ENCODE data around the gene SLC25A44. TPM values are rescaled to one million over a fixed set of nuclear protein-coding genes. Genes with fewer than 3 reads are reported as not detected.

The SLC25A44 gene, protein sequence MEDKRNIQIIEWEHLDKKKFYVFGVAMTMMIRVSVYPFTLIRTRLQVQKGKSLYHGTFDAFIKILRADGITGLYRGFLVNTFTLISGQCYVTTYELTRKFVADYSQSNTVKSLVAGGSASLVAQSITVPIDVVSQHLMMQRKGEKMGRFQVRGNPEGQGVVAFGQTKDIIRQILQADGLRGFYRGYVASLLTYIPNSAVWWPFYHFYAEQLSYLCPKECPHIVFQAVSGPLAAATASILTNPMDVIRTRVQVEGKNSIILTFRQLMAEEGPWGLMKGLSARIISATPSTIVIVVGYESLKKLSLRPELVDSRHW
- total RNA-seq = 17.6 and 20.6 TPM in 2 replicates

GRCh38 chr1:156193488-156194299 lies at the start of gene SLC25A44:
TSS of gene SLC25A44 (plus strand) at chr1:156194104. CDS start at chr1:156199848, 5,744 bp downstream.

DNA sequence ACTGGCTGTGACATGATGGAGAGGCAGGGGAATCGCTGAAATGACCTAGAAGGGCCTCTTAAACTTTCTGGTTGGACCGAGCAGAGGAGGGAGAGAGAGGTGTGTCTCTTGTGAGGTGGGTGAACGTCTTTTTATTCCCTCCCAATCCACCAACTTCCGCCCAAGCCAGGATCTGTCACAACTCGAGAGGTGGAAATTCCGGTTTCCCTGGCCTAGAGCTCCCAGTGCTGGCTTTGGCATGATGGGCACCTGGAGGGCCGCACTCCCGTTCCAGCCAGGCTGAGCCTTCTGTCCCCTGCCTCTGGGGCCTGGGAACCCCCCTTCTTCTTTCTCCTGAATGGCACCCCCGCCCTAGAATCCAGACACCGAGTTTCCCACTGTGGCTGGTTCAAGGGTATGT lies 40.5 kb upstream of the SLC25A44 start, which contains the start of gene SEMA4A:
SEMA4A (plus strand) TSS at position 224 of the 400 bp plus-strand sequence. CDS start 994 bp downstream, outside the sequence.

GRCh38 chr1:156212833-156213643 lies 19.1 kb downstream of the SLC25A44 start, which contains the start of gene PMF1:
TSS of gene PMF1 (plus strand) at chr1:156213007. CDS start at chr1:156213016, 9 bp downstream.

DNA sequence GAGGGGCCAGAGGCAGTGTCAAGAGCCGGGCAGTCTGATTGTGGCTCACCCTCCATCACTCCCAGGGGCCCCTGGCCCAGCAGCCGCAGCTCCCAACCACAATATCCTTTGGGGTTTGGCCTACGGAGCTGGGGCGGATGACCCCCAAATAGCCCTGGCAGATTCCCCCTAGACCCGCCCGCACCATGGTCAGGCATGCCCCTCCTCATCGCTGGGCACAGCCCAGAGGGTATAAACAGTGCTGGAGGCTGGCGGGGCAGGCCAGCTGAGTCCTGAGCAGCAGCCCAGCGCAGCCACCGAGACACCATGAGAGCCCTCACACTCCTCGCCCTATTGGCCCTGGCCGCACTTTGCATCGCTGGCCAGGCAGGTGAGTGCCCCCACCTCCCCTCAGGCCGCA lies 48.0 kb downstream of the SLC25A44 start, which contains the start of gene BGLAP:
BGLAP (plus strand) TSS at position 259 of the 400 bp plus-strand sequence; CDS start at position 307, 48 bp downstream.

DNA sequence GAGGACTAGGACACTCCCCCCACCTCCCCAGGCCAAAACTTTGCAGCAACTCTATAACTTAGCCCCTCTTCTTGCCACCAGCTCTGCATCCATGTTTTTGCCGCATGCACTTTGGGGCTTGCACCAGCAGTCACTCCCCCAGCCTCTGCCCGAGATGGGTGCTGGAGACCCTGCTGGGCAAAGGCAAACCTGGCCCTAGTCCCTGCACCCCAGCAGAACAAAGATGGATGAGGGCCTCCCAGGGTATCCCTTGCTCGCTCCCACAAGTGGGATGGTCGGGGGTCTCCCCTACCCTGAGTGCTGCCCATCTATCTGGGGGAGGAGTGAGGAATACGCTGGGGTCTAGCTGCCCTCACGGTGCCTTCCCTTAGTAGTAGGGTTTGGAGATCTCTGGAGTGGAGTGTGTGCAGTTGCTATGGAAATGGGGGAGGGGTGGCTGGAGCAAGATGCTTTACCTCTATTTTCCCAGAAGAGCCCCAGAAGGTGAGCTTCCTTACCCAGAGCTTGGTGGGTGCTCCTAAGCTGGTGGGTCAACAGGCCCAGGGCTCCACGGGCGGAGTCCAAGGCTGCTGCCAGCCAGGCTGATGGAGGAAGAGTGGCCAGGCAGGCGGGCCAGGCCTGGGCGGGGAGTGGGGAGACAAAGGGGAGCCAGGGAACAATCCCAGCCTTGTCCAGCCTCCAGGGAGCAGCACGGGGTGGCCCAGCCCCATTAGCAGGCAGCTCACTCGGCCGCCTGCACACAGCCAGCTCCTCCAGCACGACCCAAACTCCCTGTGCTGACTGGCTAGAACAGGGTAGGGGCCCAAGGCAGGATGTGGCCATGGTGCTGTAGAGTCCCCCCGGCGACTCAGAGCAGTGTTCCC lies 53.8 kb downstream of the SLC25A44 start, which contains the start of gene PAQR6:
PAQR6 (minus strand) TSS at position 597 of the 863 bp plus-strand sequence. CDS start 1,325 bp downstream, outside the sequence.

Small RNAs within 50 kb of the gene (small RNA-seq; reads per million reads assigned to genes)
- not detected for gene RF00568

Other genes with a start within 250 kb of the SLC25A44 start
- gene ARHGEF2, start 215.6 kb upstream of the SLC25A44 start, total RNA-seq = 127 TPM in 2 replicates
- 552 and 669 TPM in 2 replicates for gene SSR2, start 173.2 kb upstream of the SLC25A44 start, total RNA-seq
- gene UBQLN4, start 140.3 kb upstream of the SLC25A44 start, total RNA-seq = 28.6 and 32.5 TPM in 2 replicates
- gene LAMTOR2, start 139.3 kb upstream of the SLC25A44 start, total RNA-seq = 42.2 and 45.9 TPM in 2 replicates
- gene RAB25, start 132.9 kb upstream of the SLC25A44 start, total RNA-seq = not detected in 2 replicates
- gene MEX3A, start 111.6 kb upstream of the SLC25A44 start, total RNA-seq = 7.8 and 8.3 TPM in 2 replicates
- 677 and 814 TPM in 2 replicates for gene LMNA, start 79.4 kb upstream of the SLC25A44 start, total RNA-seq
- 0.80 and 1.0 TPM in 2 replicates for gene SEMA4A, start 40.5 kb upstream of the SLC25A44 start, total RNA-seq
- 43.5 and 54.7 TPM in 2 replicates for gene PMF1, start 18.9 kb downstream of the SLC25A44 start, total RNA-seq
- gene BGLAP, start 48.1 kb downstream of the SLC25A44 start, total RNA-seq = 0.27 TPM in 1 of 2 replicates, not detected in the other
- gene PAQR6, start 54.0 kb downstream of the SLC25A44 start, total RNA-seq = 0.27 and 0.36 TPM in 2 replicates
- gene SMG5, start 88.7 kb downstream of the SLC25A44 start, total RNA-seq = 59.6 and 66.0 TPM in 2 replicates
- 0.93 and 1.1 TPM in 2 replicates for gene TMEM79, start 90.2 kb downstream of the SLC25A44 start, total RNA-seq
- 41.1 and 41.2 TPM in 2 replicates for gene GLMP, start 101.6 kb downstream of the SLC25A44 start, total RNA-seq
- not detected in 2 replicates for gene VHLL, start 105.2 kb downstream of the SLC25A44 start, total RNA-seq
- gene CCT3, start 144.2 kb downstream of the SLC25A44 start, total RNA-seq = 564 and 587 TPM in 2 replicates
- 0.40 TPM in 1 of 2 replicates, not detected in the other for gene TSACC, start 144.4 kb downstream of the SLC25A44 start, total RNA-seq
- gene RHBG, start 175.1 kb downstream of the SLC25A44 start, total RNA-seq = not detected in 2 replicates

All from thoracic aorta endothelial cell (primary cell).